Measurements from ENCODE around the gene KLRC4.

DNA sequence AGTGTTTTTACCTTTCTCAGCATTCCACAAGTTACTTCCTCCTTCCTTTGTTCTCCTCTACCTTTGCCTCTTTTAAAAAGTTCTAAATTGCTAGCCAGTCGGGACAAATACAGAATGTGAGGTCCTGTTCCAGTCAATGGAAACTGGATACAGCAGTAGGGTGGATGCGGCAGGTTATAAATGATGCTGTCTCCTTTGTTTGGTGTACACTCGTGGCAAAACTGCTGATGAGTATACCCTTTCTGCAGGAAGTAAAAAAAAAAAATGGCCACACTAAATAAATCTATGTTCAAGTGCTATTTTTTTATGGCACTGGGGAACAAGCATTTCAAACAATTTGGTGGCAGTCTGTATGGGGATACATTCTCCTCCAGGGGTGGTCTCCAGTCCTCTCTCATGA lies 47.2 kb downstream of the KLRC4 start:
- TF ChIP-seq POLR2A (IDR thresholded peaks at IDR 0.05): no peak
- TF ChIP-seq, protein P1, sequence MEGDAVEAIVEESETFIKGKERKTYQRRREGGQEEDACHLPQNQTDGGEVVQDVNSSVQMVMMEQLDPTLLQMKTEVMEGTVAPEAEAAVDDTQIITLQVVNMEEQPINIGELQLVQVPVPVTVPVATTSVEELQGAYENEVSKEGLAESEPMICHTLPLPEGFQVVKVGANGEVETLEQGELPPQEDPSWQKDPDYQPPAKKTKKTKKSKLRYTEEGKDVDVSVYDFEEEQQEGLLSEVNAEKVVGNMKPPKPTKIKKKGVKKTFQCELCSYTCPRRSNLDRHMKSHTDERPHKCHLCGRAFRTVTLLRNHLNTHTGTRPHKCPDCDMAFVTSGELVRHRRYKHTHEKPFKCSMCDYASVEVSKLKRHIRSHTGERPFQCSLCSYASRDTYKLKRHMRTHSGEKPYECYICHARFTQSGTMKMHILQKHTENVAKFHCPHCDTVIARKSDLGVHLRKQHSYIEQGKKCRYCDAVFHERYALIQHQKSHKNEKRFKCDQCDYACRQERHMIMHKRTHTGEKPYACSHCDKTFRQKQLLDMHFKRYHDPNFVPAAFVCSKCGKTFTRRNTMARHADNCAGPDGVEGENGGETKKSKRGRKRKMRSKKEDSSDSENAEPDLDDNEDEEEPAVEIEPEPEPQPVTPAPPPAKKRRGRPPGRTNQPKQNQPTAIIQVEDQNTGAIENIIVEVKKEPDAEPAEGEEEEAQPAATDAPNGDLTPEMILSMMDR (IDR thresholded peaks at IDR 0.05 in 4 of 5, conservative IDR thresholded peaks at IDR 0.05 in 1 of 5): no peak
